HCT116 (cell line): Measurements from ENCODE around the gene GOLPH3L. TPM values are rescaled to one million over a fixed set of nuclear protein-coding genes. Genes with fewer than 3 reads are reported as not detected.

Experiments
- ATAC-seq: fragments of 200-7000 bp; cut with Tn5 transposase; 2 replicates; pipeline ENCODE4 v1.9.1; 2020; ENCODE audit warnings: mild to moderate bottlenecking, moderate library complexity
- BruUV-seq: library from RNA; stranded (reverse); fragments of 400-500 nt; replicated peaks from 2 replicates; lab custom pipeline; 2021; lab: Mats Ljungman, UMichigan
- CTCF ChIA-PET: fragments of 300-600 bp; sonication (Branson Sonifier 250); formaldehyde crosslinking; loops from one replicate; lab custom pipeline; 2021; ENCODE audit warnings: antibody characterized with exemption; lab: Charles Lee
- POLR2A ChIA-PET: fragments of 300-600, 350-600 bp; sonication (Branson Sonifier 250); formaldehyde crosslinking; loops from one replicate; lab custom pipeline; 2021; ENCODE audit warnings: antibody characterized with exemption; lab: Charles Lee
- RAD21 ChIA-PET, 2 experiments: fragments of 300-600 bp; sonication (Branson Sonifier 250); formaldehyde crosslinking; loops; one replicate each; lab custom pipeline; 2023; ENCODE audit warnings: low total read pairs in 2 of 2; ENCODE audit not compliant: uncharacterized antibody in 2 of 2, unreplicated experiment in 2 of 2, low non-redundant PET in 1 of 2; lab: Charles Lee
- DNase-seq: peaks from one replicate; pipeline ENCODE4 v3.0.0-alpha.2; 2010; ENCODE audit warnings: low read depth, low spot score
- H2AFZ ChIP-seq: fragments of 200-600 bp; shearing (Covaris generic), sonication (generic); 2 replicates; pipeline ENCODE4 v1.6.1; 2017; ENCODE audit warnings: low read depth, mixed run types, mixed read lengths, antibody characterized with exemption, low read length; ENCODE audit not compliant: poor library complexity, severe bottlenecking
- H3K27ac ChIP-seq: 2 replicates; pipeline ENCODE4 v1.5.1; 2012; ENCODE audit warnings: low read depth, low read length
- H3K27me3 ChIP-seq: fragments of 200-600 bp; sonication (generic); 2 replicates; pipeline ENCODE4 v1.6.1; 2016; ENCODE audit warnings: mixed run types, low read length, mixed read lengths; ENCODE audit not compliant: insufficient read depth
- H3K36me3 ChIP-seq, 2 experiments: fragments of 200-500 bp in 1 of 2; fragments of 200-600 bp in 1 of 2; sonication (Bioruptor generic) in 1 of 2; sonication (generic) in 1 of 2; 2 replicates each; pipeline versions ENCODE4 v1.5.1 to v1.6.1; 2014 to 2016; ENCODE audit warnings: low read length in 2 of 2, inconsistent platforms in 1 of 2, mixed read lengths in 1 of 2, mixed run types in 1 of 2; ENCODE audit not compliant: insufficient read depth in 2 of 2, control insufficient read depth in 1 of 2
- H3K4me1 ChIP-seq, 2 experiments: fragments of 200-600 bp in 1 of 2; sonication (generic) in 1 of 2; 2 replicates each; pipeline versions ENCODE4 v1.5.1 to v1.6.1; 2012 to 2017; ENCODE audit warnings: low read length in 2 of 2, inconsistent platforms in 1 of 2, mild to moderate bottlenecking in 1 of 2, mixed read lengths in 1 of 2, mixed run types in 1 of 2, moderate library complexity in 1 of 2; ENCODE audit not compliant: insufficient read depth in 2 of 2, control insufficient read depth in 1 of 2
- H3K4me2 ChIP-seq: fragments of 200-600 bp; sonication (generic); 2 replicates; pipeline ENCODE4 v1.6.1; 2017; ENCODE audit warnings: mixed run types, low read length, mixed read lengths
- H3K4me3 ChIP-seq, 2 experiments: fragments of 200-600 bp in 1 of 2; sonication (generic) in 1 of 2; replicated peaks in 1 of 2; 2 replicates each; pipeline ENCODE4 v1.5.1; 2011 to 2016; ENCODE audit warnings: low read length in 2 of 2, control low read depth in 1 of 2, low read depth in 1 of 2, mild to moderate bottlenecking in 1 of 2, mixed read lengths in 1 of 2, mixed run types in 1 of 2
- H3K79me2 ChIP-seq: fragments of 200-600 bp; sonication (generic); 2 replicates; pipeline ENCODE4 v1.6.1; 2017; ENCODE audit warnings: mild to moderate bottlenecking, mixed run types, low read length, moderate library complexity, mixed read lengths; ENCODE audit not compliant: insufficient read depth
- H3K9ac ChIP-seq: fragments of 200-600 bp; sonication (generic); 2 replicates; pipeline ENCODE4 v1.6.1; 2016; ENCODE audit warnings: low read length, mixed read lengths
- H3K9me2 ChIP-seq: fragments of 200-600 bp; sonication (generic), shearing (Covaris generic); 2 replicates; pipeline ENCODE4 v1.6.1; 2017; ENCODE audit warnings: mixed run types, mild to moderate bottlenecking, moderate library complexity; ENCODE audit not compliant: insufficient read depth
- H3K9me3 ChIP-seq, 2 experiments: fragments of 200-500 bp in 1 of 2; fragments of 200-600 bp in 1 of 2; sonication (Bioruptor generic) in 1 of 2; sonication (generic) in 1 of 2; 2 replicates each; pipeline ENCODE4 v1.6.1; 2014 to 2017; ENCODE audit warnings: low read length in 2 of 2, mixed read lengths in 2 of 2, inconsistent platforms in 1 of 2, low read depth in 1 of 2, mild to moderate bottlenecking in 1 of 2, mixed run types in 1 of 2, moderate library complexity in 1 of 2; ENCODE audit not compliant: control insufficient read depth in 1 of 2, insufficient read depth in 1 of 2
- H4K20me1 ChIP-seq: fragments of 200-600 bp; sonication (generic), shearing (Covaris generic); 2 replicates; pipeline ENCODE4 v1.6.1; 2017; ENCODE audit warnings: mixed run types, mild to moderate bottlenecking, moderate library complexity; ENCODE audit not compliant: insufficient read depth
- CBX3 ChIP-seq: IDR thresholded peaks from 2 replicates; pipeline ENCODE4 v1.6.1; 2012; ENCODE audit warnings: low read depth
- EGR1 ChIP-seq: IDR thresholded peaks from 2 replicates; pipeline ENCODE4 v1.6.1; 2012; ENCODE audit warnings: low read depth
- ELF1 ChIP-seq: IDR thresholded peaks from 2 replicates; pipeline ENCODE4 v1.6.1; 2012; ENCODE audit warnings: low read depth, borderline replicate concordance
- EZH2 ChIP-seq: fragments of 200-600 bp; sonication (generic); IDR thresholded peaks from 2 replicates; pipeline ENCODE4 v1.6.1; 2017; ENCODE audit warnings: antibody characterized with exemption, mixed run types
- EZH2phosphoT487 ChIP-seq: fragments of 200-600 bp; IDR thresholded peaks from 2 replicates; pipeline ENCODE4 v1.6.1; 2018; ENCODE audit warnings: antibody characterized with exemption, borderline replicate concordance
- FOSL1 ChIP-seq: IDR thresholded peaks from 2 replicates; pipeline ENCODE4 v1.6.1; 2012; ENCODE audit warnings: low read depth
- POLR2A ChIP-seq: IDR thresholded peaks from 2 replicates; pipeline ENCODE4 v1.7.0; 2011; ENCODE audit warnings: borderline replicate concordance; ENCODE audit not compliant: insufficient read depth, insufficient read length; ENCODE audit errors: extremely low read depth
- POLR2AphosphoS5 ChIP-seq: IDR thresholded peaks from 2 replicates; pipeline ENCODE4 v1.6.1; 2011; ENCODE audit warnings: mild to moderate bottlenecking, low read depth, low read length, moderate library complexity
- RAD21 ChIP-seq: IDR thresholded peaks from 2 replicates; pipeline ENCODE4 v1.6.1; 2012; ENCODE audit warnings: low read depth, mild to moderate bottlenecking
- SIN3A ChIP-seq: IDR thresholded peaks from 2 replicates; pipeline ENCODE4 v1.6.1; 2012; ENCODE audit warnings: low read depth
- SP1 ChIP-seq: IDR thresholded peaks from 2 replicates; pipeline ENCODE4 v1.6.1; 2012; ENCODE audit warnings: low read depth
- SRF ChIP-seq: IDR thresholded peaks from 2 replicates; pipeline ENCODE4 v1.6.1; 2012; ENCODE audit warnings: low read depth
- TCF7L2 ChIP-seq: IDR thresholded peaks from 2 replicates; pipeline ENCODE4 v1.7.0; 2011; ENCODE audit warnings: borderline replicate concordance, inconsistent platforms; ENCODE audit not compliant: insufficient read depth, insufficient read length; ENCODE audit errors: extremely low read depth
- YY1 ChIP-seq: IDR thresholded peaks from 2 replicates; pipeline ENCODE4 v1.6.1; 2011; ENCODE audit warnings: low read length, low read depth, moderate library complexity, mild to moderate bottlenecking; ENCODE audit not compliant: insufficient replicate concordance; ENCODE audit errors: extremely low read depth
- ZNF274 ChIP-seq: fragments of 200-500 bp; sonication (Bioruptor generic); IDR thresholded peaks from 2 replicates; pipeline ENCODE4 v1.6.1; 2014; ENCODE audit warnings: mild to moderate bottlenecking, low read depth, low read length, inconsistent platforms
- intact Hi-C: fragments of 100-400 bp; cut with micrococcal nuclease; formaldehyde crosslinking; loops from 2 replicates; pipeline ENCODE4 v1.10.0; 2022
- total RNA-seq: library from RNA; stranded (reverse); gene quantifications from one replicate; pipeline ENCODE4 v1.2.1, GENCODE V29; 2021; ENCODE audit not compliant: unreplicated experiment
- TF ChIP-seq, protein P1 (sequence below): IDR thresholded peaks from 2 replicates; pipeline ENCODE4 v1.6.1; 2012; ENCODE audit warnings: low read depth
- TF ChIP-seq, protein P2 (sequence below): IDR thresholded peaks from 2 replicates; pipeline ENCODE4 v1.6.1; 2012
- TF ChIP-seq, protein P3 (sequence below): IDR thresholded peaks from 2 replicates; pipeline ENCODE4 v1.6.1; 2011; ENCODE audit warnings: mild to moderate bottlenecking, low read length, moderate library complexity; ENCODE audit not compliant: insufficient replicate concordance; ENCODE audit errors: extremely low read depth

Gene GOLPH3L
- total RNA-seq, 1 experiment from 2014 or later, result 28.0 TPM

DNA sequence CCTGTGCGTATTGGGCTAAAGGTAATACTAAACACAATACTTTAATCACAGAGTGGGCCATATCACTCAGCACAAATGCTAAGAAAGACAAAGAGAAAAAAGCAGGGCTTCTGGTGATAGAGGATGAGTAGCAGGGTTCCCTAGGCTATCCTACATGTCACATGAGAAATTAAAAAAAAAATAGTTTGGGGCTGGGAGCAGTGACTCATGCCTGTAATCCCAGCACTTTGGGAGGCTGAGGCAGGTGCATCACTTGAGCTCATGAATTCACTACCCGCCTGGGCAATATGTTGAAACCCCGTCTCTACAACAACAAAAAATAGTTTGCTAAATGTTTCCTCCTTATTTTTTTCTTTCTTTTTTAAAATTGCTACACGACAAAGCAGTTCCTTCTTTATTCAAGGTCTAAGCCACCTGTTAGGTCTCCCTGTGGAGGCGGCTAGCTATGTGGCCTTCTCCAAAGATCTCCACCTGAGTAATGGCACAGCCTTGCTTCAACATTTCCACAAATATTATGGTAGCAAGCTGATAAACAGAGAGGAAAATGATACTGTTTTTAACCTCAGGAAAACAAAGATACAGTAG, 69.0 kb downstream of the GOLPH3L start:
- intact Hi-C loops, result loop anchor here (2.0 to 10.0 kb wide), 3 partner anchors 49 to 369 kb away; partner anchors contain the start of genes MCL1 and SETDB1
- no peaks in the 10 kb centered on the region for H3K27me3 ChIP-seq
- peak overlapping the region; percentile 65 to 79 for H3K4me3 ChIP-seq
- H3K79me2 ChIP-seq, result peaks cover 31% of the 10 kb centered on the region
- no peak for ATAC-seq
- H3K4me1 ChIP-seq, result peaks cover 9 to 41% of the 10 kb centered on the region in 2 experiments
- no peak for DNase-seq
- H2AFZ ChIP-seq, result no peak overlapping the region
- H3K9ac ChIP-seq, result peak overlapping the region; percentile 69
- H3K9me2 ChIP-seq, result no peaks in the 10 kb centered on the region
- ChIA-PET POLR2A (interaction anchor here (0.7 to 2.8 kb wide), 2 partner anchors 8 to 56 kb away, joined by 3 to 28 read pairs; no protein-coding TSS in a partner anchor), CTCF (no interaction called here), RAD21 (no interaction called here)
- TF ChIP-seq EZH2phosphoT487 (no peak), RAD21 (no peak), EGR1 (no peak), POLR2A (no peak), EZH2 (no peak), YY1 (no peak), SRF (no peak), ELF1 (no peak), SIN3A (no peak), ZNF274 (no peak), POLR2AphosphoS5 (no peak), TCF7L2 (no peak), CBX3 (no peak), SP1 (no peak), FOSL1 (no peak)
- TF ChIP-seq, protein P1, sequence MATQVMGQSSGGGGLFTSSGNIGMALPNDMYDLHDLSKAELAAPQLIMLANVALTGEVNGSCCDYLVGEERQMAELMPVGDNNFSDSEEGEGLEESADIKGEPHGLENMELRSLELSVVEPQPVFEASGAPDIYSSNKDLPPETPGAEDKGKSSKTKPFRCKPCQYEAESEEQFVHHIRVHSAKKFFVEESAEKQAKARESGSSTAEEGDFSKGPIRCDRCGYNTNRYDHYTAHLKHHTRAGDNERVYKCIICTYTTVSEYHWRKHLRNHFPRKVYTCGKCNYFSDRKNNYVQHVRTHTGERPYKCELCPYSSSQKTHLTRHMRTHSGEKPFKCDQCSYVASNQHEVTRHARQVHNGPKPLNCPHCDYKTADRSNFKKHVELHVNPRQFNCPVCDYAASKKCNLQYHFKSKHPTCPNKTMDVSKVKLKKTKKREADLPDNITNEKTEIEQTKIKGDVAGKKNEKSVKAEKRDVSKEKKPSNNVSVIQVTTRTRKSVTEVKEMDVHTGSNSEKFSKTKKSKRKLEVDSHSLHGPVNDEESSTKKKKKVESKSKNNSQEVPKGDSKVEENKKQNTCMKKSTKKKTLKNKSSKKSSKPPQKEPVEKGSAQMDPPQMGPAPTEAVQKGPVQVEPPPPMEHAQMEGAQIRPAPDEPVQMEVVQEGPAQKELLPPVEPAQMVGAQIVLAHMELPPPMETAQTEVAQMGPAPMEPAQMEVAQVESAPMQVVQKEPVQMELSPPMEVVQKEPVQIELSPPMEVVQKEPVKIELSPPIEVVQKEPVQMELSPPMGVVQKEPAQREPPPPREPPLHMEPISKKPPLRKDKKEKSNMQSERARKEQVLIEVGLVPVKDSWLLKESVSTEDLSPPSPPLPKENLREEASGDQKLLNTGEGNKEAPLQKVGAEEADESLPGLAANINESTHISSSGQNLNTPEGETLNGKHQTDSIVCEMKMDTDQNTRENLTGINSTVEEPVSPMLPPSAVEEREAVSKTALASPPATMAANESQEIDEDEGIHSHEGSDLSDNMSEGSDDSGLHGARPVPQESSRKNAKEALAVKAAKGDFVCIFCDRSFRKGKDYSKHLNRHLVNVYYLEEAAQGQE, result no peak
- TF ChIP-seq, protein P2, sequence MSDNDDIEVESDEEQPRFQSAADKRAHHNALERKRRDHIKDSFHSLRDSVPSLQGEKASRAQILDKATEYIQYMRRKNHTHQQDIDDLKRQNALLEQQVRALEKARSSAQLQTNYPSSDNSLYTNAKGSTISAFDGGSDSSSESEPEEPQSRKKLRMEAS, result no peak
- TF ChIP-seq, protein P3, sequence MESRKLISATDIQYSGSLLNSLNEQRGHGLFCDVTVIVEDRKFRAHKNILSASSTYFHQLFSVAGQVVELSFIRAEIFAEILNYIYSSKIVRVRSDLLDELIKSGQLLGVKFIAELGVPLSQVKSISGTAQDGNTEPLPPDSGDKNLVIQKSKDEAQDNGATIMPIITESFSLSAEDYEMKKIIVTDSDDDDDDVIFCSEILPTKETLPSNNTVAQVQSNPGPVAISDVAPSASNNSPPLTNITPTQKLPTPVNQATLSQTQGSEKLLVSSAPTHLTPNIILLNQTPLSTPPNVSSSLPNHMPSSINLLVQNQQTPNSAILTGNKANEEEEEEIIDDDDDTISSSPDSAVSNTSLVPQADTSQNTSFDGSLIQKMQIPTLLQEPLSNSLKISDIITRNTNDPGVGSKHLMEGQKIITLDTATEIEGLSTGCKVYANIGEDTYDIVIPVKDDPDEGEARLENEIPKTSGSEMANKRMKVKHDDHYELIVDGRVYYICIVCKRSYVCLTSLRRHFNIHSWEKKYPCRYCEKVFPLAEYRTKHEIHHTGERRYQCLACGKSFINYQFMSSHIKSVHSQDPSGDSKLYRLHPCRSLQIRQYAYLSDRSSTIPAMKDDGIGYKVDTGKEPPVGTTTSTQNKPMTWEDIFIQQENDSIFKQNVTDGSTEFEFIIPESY, result no peak
- no TSS peak for BruUV-seq
- H4K20me1 ChIP-seq, result no peaks in the 10 kb centered on the region
- no peaks in the 10 kb centered on the region for H3K9me3 ChIP-seq
- H3K27ac ChIP-seq, result no peak overlapping the region
- peak overlapping the region; percentile 85 for H3K4me2 ChIP-seq
- peaks cover 17 to 33% of the 10 kb centered on the region in 2 experiments for H3K36me3 ChIP-seq
